ENCODE data around the gene SIRPB2. TPM values are rescaled to one million over a fixed set of nuclear protein-coding genes. Genes with fewer than 3 reads are reported as not detected.

SIRPB2 gene
- total and polyA plus RNA-seq, 3 experiments from 2014 or later = not detected

Other genes starting within 250 kb of the SIRPB2 start
- gene SNPH, start 225.1 kb downstream of the SIRPB2 start, total RNA-seq = 1 to 10 TPM; 3.2 to 3.5 TPM
- gene SNPH, start 225.1 kb downstream of the SIRPB2 start, polyA plus RNA-seq = 5.8 TPM
- gene SDCBP2, start 162.3 kb downstream of the SIRPB2 start, total RNA-seq = 1 to 10 TPM; 3.7 to 4.7 TPM
- gene SDCBP2, start 162.3 kb downstream of the SIRPB2 start, polyA plus RNA-seq = 2.2 TPM
- 100 to 1,000 TPM; 274 TPM for gene FKBP1A, start 98.4 kb downstream of the SIRPB2 start, total RNA-seq
- gene FKBP1A, start 98.4 kb downstream of the SIRPB2 start, polyA plus RNA-seq = 43.1 TPM
- 100 to 1,000 TPM; 103 to 107 TPM for gene NSFL1C, start 24.6 kb downstream of the SIRPB2 start, total RNA-seq
- 78.8 TPM for gene NSFL1C, start 24.6 kb downstream of the SIRPB2 start, polyA plus RNA-seq
- not detected for gene SIRPD, start 66.3 kb upstream of the SIRPB2 start, total RNA-seq
- gene SIRPD, start 66.3 kb upstream of the SIRPB2 start, polyA plus RNA-seq = not detected
- gene SIRPB1, start 128.6 kb upstream of the SIRPB2 start, total RNA-seq = 1 to 10 TPM; 1.5 to 2.3 TPM
- gene SIRPB1, start 128.6 kb upstream of the SIRPB2 start, polyA plus RNA-seq = 0.93 TPM
- 10 to 100 TPM in 1 of 2 experiments, 1 to 10 TPM in 1; 9.3 to 11.7 TPM for gene SIRPG, start 166.4 kb upstream of the SIRPB2 start, total RNA-seq
- 149 TPM for gene SIRPG, start 166.4 kb upstream of the SIRPB2 start, polyA plus RNA-seq